Activated T-helper 1 cell treated with anti-CD3 and anti-CD28 coated beads, Interleukin-12 subunit alpha, Interleukin-12 subunit beta, Interleukin-2, Interleukin-4 antibody, amounts not matched to agents 30 ng/mL and 10 ng/mL and 1 ng/mL, durations not matched to agents 14 hours and 24 hours and 36 hours (primary cell): ENCODE data around the gene PPP1R14C. TPM values are rescaled to one million over a fixed set of nuclear protein-coding genes. Genes with fewer than 3 reads are reported as not detected.

Experiments
- DNase-seq: peaks from one replicate; pipeline ENCODE4 v3.0.0; 2021; ENCODE audit warnings: low spot score
- H3K27ac Mint-ChIP-seq: one replicate; pipeline ENCODE4 v1.8.0; 2021; ENCODE audit warnings: mild to moderate bottlenecking, mixed read lengths
- H3K27me3 Mint-ChIP-seq: one replicate; pipeline ENCODE4 v1.8.0; 2022; ENCODE audit warnings: mild to moderate bottlenecking, moderate library complexity, mixed read lengths; ENCODE audit not compliant: insufficient read depth
- H3K36me3 Mint-ChIP-seq: one replicate; pipeline ENCODE4 v1.8.0; 2021; ENCODE audit warnings: low read depth, mixed read lengths
- H3K4me1 Mint-ChIP-seq: one replicate; pipeline ENCODE4 v1.8.0; 2021; ENCODE audit warnings: low read depth, mixed read lengths
- H3K4me3 Mint-ChIP-seq: one replicate; pipeline ENCODE4 v1.8.0; 2021; ENCODE audit warnings: mild to moderate bottlenecking, moderate library complexity, mixed read lengths
- H3K9me3 Mint-ChIP-seq: one replicate; pipeline ENCODE4 v1.8.0; 2021; ENCODE audit warnings: mixed read lengths
- intact Hi-C: fragments of 100-400 bp; cut with micrococcal nuclease; formaldehyde crosslinking; loops from one replicate; pipeline ENCODE4 v1.15.1; 2024
- total RNA-seq: library from RNA; stranded (reverse); gene quantifications from 2 replicates; pipeline ENCODE4 v1.2.3, GENCODE V29; 2022

Gene PPP1R14C
- total RNA-seq, 1 donor from 2014 or later = not detected

DNA sequence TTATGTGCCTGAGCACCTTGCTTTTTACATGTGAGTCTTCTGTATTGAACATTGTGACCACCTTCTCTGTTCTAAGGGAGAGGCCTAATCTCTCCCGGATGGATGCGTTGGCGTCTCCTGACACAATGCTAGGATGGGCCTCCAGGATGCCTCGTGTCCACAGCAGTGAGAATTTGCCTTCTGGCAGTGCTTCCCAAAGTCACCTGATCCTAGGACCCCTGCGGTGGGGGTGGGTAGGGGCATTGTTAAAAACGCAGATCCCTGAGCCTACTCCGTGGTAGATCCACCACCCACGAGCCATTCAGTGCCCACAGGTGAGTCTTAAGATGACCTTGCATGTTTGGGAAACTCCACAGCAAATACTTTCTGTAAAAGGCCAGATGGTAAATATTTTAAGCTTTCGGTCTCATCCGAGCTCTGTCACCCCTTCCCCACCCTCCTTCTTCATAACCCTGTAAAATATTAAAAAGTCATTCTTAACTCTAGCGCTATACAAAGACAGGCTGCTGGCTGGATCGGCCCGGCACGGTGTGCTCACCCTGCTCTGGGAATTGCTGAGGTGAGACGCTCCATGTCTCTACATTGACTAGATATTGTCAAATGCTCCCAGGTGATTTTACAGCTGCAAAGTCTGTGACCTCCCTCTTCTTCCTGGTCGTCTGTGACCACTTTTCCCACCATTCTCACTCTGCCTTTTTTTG lies 119.3 kb downstream of the PPP1R14C start:
- no peak overlapping the region for H3K27ac Mint-ChIP-seq

DNA sequence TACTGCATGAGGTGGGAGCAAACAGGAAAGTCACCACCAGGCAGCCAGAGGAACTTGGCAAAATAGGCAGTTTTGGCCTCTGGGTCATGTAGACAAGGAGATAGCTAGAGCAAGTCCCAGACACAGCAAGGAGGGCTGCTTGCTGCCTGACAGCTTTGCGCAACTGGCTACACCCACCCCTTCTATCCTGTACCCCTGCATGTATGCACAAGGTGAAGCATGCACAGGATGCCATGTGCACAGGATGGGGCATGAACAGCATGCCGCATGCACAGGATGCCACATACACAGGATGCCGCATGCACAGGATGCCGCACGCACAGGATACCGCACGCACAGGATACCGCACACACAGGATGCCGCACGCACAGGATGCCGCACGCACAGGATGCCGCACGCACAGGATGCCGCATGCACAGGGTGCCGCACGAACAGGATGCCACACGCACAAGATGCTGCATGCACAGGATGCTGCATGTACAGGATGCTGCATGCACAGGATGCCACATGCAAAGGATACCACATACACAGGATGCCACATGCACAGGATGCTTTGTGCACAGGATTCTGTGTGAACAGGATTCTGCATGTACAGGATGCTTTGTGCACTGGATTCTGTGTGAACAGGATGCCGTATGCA lies 121.0 kb downstream of the PPP1R14C start:
- Mint-ChIP-seq H3K4me3 (no peak overlapping the region), H3K27ac (no peak overlapping the region), H3K27me3 (peaks cover 13% of the 10 kb centered on the region), H3K36me3 (no peaks in the 10 kb centered on the region), H3K4me1 (no peaks in the 10 kb centered on the region), H3K9me3 (peaks cover 6% of the 10 kb centered on the region)
- no peak for DNase-seq
- intact Hi-C loops = no loop called here

More for the DNA sequence above, 119.3 kb downstream of the PPP1R14C start:
- no peak overlapping the region for H3K4me3 Mint-ChIP-seq
- no peak for DNase-seq
- H3K27me3 Mint-ChIP-seq = peaks cover 12% of the 10 kb centered on the region
- H3K36me3 Mint-ChIP-seq = no peaks in the 10 kb centered on the region
- H3K4me1 Mint-ChIP-seq = no peaks in the 10 kb centered on the region
- intact Hi-C loops = no loop called here
- peaks cover 6% of the 10 kb centered on the region for H3K9me3 Mint-ChIP-seq

DNA sequence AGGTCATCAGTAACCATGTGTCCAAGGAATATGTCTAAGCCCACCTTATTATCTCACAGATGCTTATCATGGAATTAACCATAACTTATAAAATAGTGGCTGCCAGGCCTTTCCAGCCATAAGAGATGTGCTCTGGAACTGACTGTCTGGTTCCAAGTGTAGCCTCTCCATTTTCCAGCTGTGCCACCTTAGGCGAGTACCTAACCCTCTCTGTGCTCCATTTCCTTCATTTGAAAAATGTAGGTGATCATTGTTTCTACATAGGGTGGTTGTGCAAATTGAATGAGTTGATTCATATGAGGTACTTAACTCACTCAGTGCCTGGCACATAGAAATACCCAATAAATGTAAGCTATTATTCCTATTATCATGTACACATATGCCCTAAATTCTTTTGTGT lies 123.5 kb downstream of the PPP1R14C start:
- Mint-ChIP-seq H3K9me3 (peaks cover 6% of the 10 kb centered on the region), H3K36me3 (no peaks in the 10 kb centered on the region), H3K4me1 (peaks cover 4% of the 10 kb centered on the region), H3K27me3 (peaks cover 4% of the 10 kb centered on the region), H3K4me3 (no peak overlapping the region), H3K27ac (no peak overlapping the region)
- intact Hi-C loops = no loop called here
- DNase-seq = no peak

DNA sequence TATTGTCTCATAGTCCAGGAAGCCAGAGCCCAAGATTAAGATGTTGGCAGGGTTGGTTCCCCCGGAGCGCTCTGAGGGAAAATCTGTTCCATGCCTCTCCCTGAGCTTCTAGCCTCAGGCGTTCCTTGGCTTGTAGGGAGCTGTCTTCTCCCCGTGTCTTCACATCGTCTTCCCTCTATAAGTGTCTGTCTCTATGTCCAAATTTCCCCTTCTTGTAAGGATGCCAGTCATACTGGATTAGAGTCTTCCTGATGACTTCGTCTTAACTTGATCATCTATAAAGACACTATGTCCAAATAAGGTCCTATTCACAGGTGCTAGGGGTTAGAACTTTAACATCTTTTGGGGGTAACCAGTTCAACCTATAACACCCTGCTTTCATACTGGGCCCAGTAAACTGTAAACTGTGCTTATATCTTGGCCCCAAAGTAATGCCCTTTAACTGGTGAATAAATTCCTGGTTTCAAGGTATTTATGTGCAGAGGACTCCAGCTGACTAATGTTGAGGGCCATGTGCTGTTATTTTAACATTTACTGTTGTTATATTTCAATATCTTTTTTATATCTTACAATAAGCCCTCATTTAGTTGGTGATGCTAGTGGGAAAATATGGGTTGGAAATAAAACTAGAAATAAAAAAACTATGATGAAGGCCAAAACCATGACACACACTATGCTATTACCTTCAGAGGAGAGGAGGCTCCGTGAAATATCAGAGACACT lies 124.3 kb downstream of the PPP1R14C start:
- H3K36me3 Mint-ChIP-seq = no peaks in the 10 kb centered on the region
- H3K27me3 Mint-ChIP-seq = peaks cover 2% of the 10 kb centered on the region
- no peak for DNase-seq
- H3K9me3 Mint-ChIP-seq = peaks cover 6% of the 10 kb centered on the region
- H3K27ac Mint-ChIP-seq = no peak overlapping the region
- peaks cover 4% of the 10 kb centered on the region for H3K4me1 Mint-ChIP-seq
- no peak overlapping the region for H3K4me3 Mint-ChIP-seq
- intact Hi-C loops = no loop called here

DNA sequence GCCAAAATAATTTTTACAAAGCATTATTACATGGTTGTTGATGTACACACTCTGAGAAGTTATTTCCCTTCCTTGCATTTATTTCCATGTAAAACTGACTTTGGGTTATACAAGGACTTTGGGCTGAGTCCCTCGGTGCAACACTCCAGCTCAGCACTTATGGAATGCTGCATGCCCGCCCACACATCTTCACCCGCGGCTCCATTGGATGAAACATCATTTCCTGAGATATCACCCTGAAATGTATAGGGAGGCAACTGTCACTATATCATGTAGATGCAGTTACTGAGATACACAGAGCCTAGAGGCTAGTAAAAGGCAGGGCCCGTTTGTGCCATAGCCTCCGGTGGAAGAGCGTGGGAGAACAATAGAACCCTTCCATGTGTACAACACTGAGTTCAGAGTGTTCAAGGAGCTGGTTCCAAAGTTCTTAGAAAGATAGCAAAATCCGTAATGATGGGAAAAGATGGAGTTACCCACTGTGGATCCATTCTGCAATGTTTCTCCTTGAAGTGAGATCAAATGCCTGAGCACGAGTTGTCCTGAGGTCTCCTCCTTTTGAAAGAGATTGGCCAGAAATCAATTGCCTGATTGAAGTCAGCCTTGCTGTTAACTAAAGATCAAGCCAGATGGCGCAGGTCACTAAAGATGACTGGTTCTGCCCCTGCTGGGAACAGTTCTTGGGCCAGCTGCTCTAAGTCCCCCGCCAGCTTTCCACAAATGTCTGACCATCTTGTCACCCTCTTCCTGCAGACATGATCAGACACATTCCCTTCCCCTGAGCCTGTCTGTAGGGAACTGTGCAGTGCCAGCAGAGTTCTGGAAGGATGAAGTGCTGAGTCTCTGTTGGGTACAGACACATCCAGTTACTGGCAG lies 125.1 kb downstream of the PPP1R14C start:
- intact Hi-C loops = no loop called here
- H3K4me1 Mint-ChIP-seq = peaks cover 4% of the 10 kb centered on the region

DNA sequence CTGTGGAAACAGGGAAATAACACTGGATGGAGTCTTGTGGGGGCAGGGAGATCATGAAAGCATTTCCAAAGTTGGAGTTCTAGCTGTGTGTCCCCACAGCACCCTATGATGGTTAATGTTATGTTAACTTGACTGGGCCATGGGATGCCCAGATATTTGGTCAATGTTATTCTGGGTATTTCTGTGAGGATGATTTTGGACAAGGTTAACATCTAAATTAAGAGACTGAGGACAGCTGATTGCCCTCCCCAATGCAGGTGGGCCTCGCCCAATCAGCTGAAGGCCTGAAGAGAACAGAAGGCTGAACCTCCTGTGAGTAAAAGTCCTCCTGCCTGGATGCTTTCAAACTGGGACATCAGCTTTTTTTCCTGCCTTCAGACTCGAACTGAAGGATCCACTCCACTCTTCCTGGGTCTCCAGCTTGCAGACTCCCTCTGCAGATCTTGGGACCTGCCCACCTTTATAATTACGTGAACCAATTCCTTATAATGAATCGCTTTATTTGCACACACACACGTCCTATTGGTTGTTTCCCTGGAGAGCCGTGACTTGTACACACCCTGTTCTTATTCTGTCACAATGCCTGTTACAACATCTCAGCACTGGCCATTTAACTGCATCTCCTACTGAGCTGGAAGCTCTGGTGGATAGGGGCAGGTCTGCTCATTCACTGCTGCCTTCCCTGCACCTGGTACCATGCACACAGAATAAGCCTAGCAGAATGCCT lies 126.4 kb downstream of the PPP1R14C start:
- no peak overlapping the region for H3K4me3 Mint-ChIP-seq
- peaks cover 2% of the 10 kb centered on the region for H3K27me3 Mint-ChIP-seq
- no peaks in the 10 kb centered on the region for H3K36me3 Mint-ChIP-seq
- DNase-seq = no peak
- H3K9me3 Mint-ChIP-seq = peaks cover 5% of the 10 kb centered on the region
- H3K27ac Mint-ChIP-seq = no peak overlapping the region
- H3K4me1 Mint-ChIP-seq = peaks cover 4% of the 10 kb centered on the region
- intact Hi-C loops = no loop called here

More for the DNA sequence above, 125.1 kb downstream of the PPP1R14C start:
- peaks cover 2% of the 10 kb centered on the region for H3K27me3 Mint-ChIP-seq
- no peak for DNase-seq
- no peaks in the 10 kb centered on the region for H3K36me3 Mint-ChIP-seq
- H3K27ac Mint-ChIP-seq = no peak overlapping the region
- H3K9me3 Mint-ChIP-seq = peaks cover 6% of the 10 kb centered on the region
- no peak overlapping the region for H3K4me3 Mint-ChIP-seq

DNA sequence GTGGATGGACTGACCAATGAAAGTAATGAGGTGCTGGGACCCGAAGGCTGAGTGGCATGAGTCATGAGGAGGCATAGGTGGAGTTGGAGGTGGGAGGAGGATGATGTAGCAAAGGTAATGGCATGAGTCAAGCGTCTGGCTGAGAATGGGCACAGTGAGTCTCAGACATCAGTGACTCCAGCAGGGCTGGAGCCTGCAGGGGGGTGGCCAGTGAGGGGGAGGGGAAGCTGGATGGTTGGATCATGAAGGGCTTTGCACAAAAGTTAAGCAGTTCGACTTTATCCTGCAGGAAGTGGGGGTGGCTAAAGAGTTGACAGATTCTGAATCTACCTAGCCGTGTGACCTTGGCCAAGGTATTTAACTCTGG lies 127.0 kb downstream of the PPP1R14C start:
- peaks cover 4% of the 10 kb centered on the region for H3K4me1 Mint-ChIP-seq

DNA sequence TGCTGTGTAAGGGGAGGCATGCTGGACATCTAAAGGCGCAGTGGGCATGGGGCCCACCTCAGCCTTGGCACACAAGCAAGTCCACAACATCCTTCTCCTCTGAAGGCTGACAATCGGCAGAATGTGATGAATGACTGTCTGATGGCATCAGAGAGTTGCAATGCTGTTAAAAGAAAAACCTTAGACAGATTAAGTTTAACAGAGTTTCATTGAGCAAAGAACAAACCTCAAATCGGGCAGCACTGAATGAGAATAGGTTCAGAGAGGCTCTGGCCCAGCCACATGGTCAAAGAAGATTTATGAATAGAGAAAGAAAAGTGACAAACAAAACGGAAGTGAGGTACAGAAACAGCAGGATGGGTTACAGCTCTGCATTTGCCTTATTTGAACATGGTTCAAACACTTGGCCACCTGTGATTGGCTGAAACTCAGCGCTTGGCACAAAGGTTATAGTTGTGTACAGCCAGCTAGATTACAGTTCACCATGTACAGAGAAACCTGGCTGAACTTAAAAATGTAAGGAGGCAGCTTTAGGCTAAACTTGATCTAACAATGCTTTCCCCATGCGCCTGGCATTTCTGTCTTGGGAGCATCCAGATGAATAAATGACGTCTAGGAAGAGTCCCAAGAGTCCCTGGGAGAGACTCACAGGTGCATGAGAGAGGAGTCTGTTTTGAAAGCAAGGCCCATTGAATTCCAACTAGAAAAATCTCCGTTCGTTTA lies 127.6 kb downstream of the PPP1R14C start:
- intact Hi-C loops = no loop called here
- Mint-ChIP-seq H3K4me1 (peaks cover 4% of the 10 kb centered on the region), H3K27ac (no peak overlapping the region), H3K9me3 (no peaks in the 10 kb centered on the region), H3K4me3 (no peak overlapping the region), H3K36me3 (no peaks in the 10 kb centered on the region), H3K27me3 (peaks cover 2% of the 10 kb centered on the region)
- no peak for DNase-seq

More for the DNA sequence above, 127.0 kb downstream of the PPP1R14C start:
- no peaks in the 10 kb centered on the region for H3K36me3 Mint-ChIP-seq
- DNase-seq = no peak
- H3K4me3 Mint-ChIP-seq = no peak overlapping the region
- H3K27me3 Mint-ChIP-seq = peaks cover 2% of the 10 kb centered on the region
- H3K9me3 Mint-ChIP-seq = no peaks in the 10 kb centered on the region
- H3K27ac Mint-ChIP-seq = no peak overlapping the region
- intact Hi-C loops = no loop called here

DNA sequence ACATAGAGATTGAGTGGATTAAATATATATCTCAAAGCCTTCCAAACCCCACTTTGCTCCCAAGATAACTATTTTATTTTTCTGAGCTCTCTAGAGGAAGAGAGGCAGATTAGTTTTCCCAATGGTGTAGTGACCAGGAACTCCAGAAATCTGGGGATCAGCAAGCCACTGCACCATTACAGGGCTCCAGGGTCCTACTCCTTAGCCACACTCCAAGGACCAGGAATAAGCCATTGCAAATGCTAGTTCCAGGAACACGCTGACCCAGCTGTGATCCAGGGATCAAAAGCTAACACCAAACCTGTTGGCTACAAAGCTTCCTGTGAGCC lies 128.3 kb downstream of the PPP1R14C start:
- H3K27ac Mint-ChIP-seq = no peak overlapping the region
- H3K4me3 Mint-ChIP-seq = no peak overlapping the region
- no peak for DNase-seq
- H3K36me3 Mint-ChIP-seq = no peaks in the 10 kb centered on the region
- peaks cover 2% of the 10 kb centered on the region for H3K27me3 Mint-ChIP-seq
- H3K4me1 Mint-ChIP-seq = peaks cover 4% of the 10 kb centered on the region
- H3K9me3 Mint-ChIP-seq = no peaks in the 10 kb centered on the region
- intact Hi-C loops = no loop called here

DNA sequence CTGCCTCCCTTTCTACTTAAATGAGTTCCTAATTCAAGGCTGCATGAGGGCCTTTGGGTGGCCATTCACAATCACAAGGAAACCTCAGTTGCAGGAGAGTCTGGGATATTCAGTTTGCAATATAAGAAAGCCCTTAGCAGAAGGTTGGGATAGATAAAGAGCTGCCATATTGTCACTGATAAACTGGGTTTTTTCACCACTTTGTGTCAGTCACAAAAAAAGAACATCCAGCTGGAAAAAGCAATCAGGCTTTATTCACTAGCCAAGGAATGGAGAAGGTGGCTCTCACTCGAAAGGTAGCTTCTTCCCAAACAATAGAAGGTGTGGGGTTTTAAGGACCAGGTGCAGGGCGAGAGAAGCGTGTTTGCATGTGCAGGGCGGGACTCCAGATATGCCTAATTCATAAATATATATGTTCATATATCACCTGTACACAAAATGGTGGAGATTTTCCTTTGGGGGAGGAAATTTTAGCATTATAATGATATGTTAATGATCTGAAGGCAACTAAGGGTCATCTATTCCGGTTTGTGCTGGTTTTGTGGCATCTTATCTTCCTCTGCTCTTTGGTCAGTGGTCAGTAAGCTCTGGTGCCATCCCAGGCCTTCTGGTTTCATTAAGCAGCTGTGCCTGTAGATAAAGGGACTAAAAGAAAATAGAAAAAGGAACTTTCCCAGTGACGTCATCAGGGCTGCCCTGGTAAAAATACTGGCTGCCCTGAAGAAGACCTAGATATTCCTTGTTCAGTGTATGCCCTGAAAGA lies 128.8 kb downstream of the PPP1R14C start:
- Mint-ChIP-seq H3K27me3 (peaks cover 5% of the 10 kb centered on the region), H3K27ac (no peak overlapping the region), H3K4me1 (peaks cover 4% of the 10 kb centered on the region), H3K36me3 (no peaks in the 10 kb centered on the region), H3K4me3 (no peak overlapping the region), H3K9me3 (no peaks in the 10 kb centered on the region)
- intact Hi-C loops = no loop called here
- DNase-seq = no peak

DNA sequence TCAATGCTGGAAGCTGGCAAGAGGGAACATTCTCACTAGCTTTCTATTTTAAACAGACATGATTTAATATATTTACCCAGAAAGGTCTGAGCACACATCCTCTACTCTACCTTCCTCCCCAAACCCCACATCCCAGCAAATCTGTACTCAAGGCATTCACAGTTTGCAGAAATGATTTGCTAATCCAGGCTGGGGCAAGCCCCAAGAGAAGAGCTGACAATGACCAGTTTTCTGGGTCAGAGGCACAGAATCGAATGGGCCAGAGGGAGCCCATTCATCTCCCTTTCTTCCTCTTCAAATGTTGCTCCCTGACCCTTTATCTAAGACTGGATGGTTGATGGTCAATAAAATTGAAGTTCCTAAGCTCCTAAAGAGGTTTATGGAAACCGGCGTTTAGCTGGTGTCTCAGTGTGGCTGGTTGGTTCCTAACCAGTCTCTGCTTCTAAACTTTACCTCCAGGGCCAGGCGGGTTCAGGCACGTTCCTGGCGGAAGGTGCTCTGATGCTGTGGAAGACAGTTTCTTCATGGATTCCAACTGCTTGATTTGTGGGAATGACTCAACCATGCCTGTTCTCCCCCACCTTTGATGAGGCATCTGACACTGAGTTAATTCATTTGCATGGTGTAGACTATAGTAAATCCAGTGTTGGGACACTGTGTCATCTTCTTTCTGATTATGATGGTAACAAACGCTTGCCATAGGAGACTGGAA lies 129.6 kb downstream of the PPP1R14C start:
- peaks cover 4% of the 10 kb centered on the region for H3K4me1 Mint-ChIP-seq
- no peak for DNase-seq
- no peaks in the 10 kb centered on the region for H3K9me3 Mint-ChIP-seq
- peaks cover 7% of the 10 kb centered on the region for H3K27me3 Mint-ChIP-seq
- H3K27ac Mint-ChIP-seq = no peak overlapping the region
- H3K4me3 Mint-ChIP-seq = no peak overlapping the region
- intact Hi-C loops = no loop called here
- H3K36me3 Mint-ChIP-seq = no peaks in the 10 kb centered on the region
